ENCODE data around the gene BATF3.
"Not testable (repeated sequence)": the region's sequence is repeated elsewhere in the genome, so short reads cannot be mapped to it uniquely, and the experiment has no call there.

The BATF3 gene, protein sequence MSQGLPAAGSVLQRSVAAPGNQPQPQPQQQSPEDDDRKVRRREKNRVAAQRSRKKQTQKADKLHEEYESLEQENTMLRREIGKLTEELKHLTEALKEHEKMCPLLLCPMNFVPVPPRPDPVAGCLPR

DNA sequence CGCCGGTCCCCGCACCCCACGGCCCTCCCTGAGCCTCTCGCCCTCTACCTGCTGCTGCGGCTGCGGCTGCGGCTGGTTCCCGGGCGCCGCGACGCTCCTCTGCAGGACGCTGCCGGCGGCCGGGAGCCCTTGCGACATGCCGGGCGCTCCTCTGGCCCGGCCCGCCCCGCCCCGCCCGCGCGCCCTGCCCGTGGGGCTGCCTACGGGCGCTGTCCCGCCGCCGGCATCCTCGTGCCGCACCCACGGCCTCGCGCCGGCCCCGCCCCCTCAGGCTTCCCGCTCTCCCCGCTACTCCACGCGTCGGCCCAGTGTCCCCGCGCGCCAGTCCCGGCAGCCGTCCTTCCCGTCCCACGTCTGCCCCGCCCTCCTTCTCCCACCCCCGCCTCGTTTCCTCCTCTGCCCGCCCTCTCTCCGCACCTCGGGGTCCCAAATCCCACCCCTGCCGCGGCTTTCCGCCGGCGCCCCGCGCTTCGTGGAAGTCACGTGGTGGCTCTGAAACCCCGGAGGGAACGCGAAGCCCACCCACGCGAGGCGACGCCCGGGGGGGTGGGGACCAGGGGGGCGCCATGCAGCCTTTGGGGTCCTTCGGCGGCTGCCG is at the start of gene BATF3:
BATF3 (minus strand) TSS at position 216 of the 598 bp plus-strand sequence; CDS start at position 138, 78 bp downstream.
- in situ Hi-C loops (cut with MboI; ENCODE audit: low sequenced_read_pairs), result no loop called here

DNA sequence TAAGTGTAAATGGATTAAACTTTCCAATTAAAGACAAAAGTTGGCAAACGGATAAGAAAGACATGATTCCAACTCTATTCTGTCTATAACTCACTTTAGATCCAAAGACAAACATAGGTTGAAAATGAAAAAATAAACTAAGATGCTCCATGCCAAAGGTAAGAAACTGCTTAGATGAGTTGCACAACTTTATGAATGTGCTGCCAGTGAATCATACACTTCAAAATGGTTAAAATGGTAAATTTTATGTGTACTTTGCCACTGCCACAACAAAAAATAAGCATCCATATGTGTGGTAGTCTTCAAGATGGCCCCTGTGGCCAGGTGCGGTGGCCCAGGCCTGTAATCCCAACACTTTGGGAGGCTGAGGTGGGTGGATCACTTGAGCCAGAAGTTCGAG is 46.9 kb upstream of the BATF3 start:
- in situ Hi-C loops (cut with MboI; ENCODE audit: low sequenced_read_pairs), result no loop called here

DNA sequence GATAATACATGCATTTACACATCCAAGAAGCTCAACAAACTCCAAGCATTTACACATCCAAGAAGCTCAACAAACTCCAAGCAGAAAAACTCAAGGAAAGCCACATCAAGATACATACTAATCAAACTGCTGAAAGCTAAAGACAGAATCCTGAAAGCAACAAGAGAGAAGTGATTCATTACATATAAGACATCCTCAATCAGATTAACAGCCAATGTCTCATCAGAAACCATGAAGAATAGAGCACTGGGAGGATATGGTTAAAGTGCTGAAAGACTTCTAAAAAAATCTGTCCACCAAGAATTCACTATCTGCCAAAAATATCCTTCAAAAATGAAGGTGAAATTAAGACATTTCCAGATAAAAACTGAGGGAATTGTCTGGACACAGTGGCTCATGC is 45.7 kb upstream of the BATF3 start:
- in situ Hi-C loops (cut with MboI; ENCODE audit: low sequenced_read_pairs), result no loop called here

DNA sequence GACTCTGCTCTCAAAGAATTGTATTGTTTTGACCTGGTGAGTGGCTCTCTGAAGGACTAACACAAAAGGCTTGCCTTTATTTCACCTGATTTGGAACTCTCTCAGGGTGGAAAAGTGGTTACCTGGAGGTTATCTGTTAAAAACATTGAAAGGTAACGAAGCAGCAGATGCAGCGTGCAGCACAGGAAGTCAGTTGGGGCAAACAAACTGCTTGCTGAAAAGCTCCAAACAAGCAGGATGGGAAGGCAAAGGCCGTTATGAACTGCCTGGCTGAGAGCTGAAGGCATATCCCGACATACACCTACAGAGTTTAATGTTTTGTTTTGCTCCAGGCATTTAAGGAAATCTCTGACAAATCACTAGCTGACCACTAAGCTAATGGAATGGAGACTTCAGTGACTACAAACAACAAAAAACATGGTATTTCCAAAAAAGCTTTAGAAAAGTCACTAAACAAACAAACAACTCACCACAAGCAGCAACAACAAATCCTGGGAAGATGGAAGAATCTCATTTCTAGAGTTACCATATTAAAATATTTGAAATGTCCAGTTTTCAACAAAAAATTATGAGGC is 44.3 kb upstream of the BATF3 start:
- in situ Hi-C loops (cut with MboI; ENCODE audit: low sequenced_read_pairs), result no loop called here

DNA sequence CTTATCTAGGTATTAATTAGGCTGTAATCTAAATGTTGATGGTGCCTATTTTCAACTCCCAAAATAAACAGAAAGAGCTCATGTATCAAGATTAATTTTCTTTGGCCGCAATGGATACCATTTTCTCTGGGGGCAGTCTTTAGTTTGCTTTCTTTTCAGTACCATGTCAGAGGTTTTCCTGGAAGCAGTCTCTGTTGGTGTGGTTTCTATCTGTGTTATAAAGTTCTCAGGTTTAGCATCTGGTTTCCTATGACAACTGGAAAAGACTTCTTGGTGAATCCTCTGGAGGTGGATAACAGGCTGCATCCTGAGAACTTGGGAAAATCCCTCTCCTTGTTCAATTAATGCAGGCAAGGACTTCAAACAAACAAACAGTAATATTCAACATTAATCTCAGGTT is 38.7 kb upstream of the BATF3 start:
- in situ Hi-C loops (cut with MboI; ENCODE audit: low sequenced_read_pairs), result no loop called here

DNA sequence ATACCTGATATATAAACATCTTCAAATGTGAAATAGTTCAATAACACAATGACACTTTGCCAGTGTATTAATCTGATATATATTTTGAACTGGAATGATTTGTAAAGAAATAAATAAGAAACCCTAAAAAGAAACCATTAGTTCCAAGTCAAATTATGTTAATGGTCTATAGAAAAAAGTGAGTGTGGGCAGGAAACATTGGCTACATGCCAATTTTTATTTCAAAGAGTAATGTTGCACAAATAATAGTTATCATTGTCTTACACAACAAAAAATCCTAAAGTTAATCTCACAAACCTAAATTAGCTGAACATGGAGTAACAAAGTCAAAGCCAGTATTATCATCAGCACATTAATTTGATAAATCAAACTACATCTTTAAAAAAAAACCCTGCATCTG is 37.9 kb upstream of the BATF3 start:
- in situ Hi-C loops (cut with MboI; ENCODE audit: low sequenced_read_pairs), result no loop called here

DNA sequence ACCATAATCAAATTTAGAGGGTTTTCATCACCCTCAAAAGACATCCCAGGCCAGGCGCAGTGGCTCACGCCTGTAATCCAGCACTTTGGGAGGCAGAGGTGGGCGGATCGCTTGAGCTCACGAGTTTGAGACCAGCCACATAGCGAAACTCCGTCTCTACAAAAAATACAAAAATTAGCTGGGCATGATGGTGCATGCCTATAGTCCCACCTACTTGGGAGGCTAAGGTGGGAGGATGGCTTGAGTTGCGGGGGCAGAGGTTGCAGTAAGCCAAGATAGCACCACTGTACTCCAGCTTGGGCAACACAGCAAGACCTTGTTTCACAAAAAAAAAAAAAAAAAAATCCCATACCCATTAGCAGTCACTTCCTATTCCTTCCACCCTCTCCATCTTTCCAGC is 33.5 kb upstream of the BATF3 start:
- in situ Hi-C loops (cut with MboI; ENCODE audit: low sequenced_read_pairs), result no loop called here

DNA sequence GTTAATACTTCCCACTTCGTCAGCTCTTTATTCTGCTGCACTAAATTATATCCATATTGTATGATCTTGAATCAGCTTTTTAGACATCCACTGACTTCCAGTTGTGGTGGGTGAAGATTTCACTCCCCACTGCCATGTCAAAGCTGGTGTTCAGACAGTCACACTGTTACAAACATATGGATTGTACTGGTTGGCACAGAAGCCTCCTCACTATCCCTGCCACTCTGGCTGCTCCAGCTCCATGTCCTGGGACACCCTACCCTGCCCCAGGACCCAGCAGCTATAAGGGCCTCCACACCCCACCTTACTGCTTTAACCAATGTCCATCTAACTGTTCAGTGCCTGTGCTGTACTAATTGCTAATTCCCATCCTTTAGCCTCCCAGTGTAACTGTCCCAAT is 32.0 kb upstream of the BATF3 start:
- in situ Hi-C loops (cut with MboI; ENCODE audit: low sequenced_read_pairs), result no loop called here

DNA sequence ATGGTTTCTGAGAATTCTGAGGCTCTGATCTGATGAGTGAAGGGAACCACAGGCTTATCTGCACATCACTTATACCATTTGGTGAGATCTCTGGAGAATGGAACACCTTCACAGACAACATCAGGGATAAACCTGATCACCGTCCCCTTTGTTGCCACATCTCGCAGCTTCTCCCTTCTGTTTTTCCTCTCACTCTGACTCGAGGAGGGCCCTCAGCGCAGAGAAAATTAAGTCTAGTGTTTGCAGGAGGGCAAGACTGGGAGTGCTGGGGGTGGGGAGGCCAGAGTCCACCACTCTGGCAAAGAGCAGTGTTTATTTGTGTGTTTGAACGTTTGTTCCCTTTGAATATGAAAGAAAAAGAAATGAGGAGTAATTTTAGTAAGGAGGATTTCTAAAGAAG is 29.0 kb upstream of the BATF3 start:
- in situ Hi-C loops (cut with MboI; ENCODE audit: low sequenced_read_pairs), result no loop called here

DNA sequence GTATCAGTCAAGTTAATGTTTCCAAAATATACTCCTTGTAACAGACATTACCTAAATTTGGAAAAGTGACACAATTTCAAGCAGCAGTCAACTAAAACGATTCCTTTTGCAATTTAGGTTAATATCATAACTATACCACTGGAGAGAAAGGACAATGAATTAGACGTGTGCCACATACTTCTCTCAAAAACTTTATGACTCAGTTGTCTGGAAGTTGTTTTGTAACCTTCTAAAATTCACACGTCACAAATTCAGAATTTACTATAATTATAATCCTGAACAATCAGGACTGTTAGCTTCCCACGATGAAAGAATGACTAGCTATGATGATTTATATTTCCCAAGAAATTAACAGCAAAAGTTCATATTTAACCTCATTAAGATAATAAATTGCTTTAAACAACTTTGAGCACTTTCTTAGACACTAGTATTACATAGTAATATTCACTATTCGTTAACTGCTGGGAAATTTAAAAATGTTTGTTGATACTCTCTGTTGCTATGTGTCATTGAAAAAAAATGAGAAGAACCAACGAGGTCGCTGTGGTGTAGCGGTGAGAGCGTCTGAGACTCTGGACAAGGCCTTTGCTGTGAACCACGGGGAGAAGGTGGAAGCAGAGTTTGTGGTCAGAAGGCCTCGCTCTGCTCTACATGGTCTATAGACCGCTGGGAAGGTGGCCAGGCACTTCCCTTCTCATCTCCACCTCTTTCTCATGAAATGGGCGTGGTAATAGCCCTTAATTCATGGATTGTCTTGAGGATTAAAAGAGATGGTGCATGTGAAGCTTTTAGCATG is 27.9 kb upstream of the BATF3 start:
- in situ Hi-C loops (cut with MboI; ENCODE audit: low sequenced_read_pairs), result no loop called here

DNA sequence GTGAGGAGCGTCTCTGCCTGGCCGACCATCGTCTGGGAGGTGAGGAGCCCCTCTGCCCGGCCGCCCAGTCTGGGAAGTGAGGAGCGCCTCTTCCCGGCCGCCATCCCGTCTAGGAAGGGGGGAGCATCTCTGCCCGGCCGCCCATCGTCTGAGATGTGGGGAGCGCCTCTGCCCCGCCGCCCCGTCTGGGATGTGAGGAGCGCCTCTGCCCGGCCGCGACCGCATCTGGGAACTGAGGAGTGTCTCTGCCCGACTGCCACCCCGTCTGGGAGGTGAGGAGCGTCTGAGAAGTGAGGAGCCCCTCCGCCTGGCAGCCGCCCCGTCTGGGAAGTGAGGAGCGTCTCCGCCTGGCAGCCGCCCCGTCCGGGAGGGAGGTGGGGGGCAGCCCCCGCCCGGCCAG is 25.0 kb upstream of the BATF3 start:
- in situ Hi-C loops (cut with MboI; ENCODE audit: low sequenced_read_pairs), result not testable (repeated sequence)

DNA sequence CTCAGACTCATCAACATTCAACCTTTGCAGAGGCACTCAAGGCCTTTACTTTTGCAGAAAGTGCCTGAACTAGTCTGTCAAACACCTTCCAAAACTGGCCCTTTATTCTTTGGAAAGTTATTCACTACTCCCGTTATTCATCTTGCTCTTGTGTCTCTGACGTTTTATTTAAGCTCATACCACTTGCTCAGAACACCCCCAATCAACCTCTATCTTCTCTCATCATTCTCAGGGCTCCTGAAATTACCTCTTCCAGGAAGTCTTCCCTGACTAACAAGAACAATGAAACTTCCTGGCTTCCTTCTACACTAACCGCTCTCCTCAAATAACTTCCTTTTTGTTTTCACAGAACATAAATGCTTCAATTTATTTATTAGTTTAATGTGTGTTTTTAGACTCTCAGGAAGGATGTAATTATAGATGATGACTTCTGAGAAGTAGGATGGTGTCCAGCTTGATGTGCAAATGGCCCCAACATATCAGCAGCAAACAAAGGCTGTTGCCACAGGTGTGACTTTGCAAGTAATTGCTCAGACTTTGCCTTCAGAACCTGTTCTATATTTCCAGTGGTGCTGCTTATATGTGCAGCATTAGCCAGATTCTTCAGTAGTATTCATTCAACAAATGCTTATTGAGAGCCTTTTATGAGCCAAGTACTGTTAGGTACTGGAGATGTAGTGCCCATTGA is 22.8 kb upstream of the BATF3 start:
- in situ Hi-C loops (cut with MboI; ENCODE audit: low sequenced_read_pairs), result no loop called here

DNA sequence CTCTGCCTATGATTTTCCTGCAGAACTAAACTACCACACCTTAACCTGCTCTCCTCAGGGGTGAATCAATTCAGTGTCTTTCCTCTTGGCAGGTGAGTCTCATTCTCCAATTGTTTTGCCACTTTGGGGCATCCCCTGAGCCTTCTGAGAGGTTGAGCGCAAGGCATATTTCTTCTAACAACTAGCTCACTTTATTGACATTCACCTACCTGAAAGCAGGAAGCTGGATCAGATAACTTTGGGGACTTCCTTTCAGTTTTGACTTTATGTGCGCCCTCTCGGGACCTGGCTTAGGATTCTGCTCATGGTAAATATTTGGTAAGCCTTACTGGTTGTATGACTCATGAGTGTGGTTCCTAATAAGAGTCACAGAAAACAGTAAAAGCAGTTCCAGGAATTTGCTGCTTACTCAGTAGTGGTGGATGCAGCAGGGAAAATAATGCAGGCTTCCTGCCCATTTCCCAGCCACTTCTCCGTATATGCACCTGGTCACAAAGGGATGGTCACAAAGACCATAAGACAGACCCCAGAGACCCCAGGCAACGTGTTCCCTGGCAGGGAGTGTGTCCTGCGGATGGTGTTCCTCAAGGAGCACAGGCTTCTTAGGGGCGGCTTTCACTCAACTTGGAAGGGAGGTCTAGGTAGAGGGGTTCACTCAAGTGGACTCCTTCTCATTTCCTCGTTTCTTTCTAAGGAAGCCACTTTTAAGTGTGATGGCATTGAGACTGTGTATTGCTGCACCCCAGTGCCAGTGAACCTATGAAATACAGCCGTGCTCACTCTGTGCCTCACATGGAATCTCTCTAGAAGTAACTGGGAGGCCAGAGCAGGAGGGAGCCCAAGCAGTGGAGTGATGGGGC is 22.0 kb upstream of the BATF3 start:
- in situ Hi-C loops (cut with MboI; ENCODE audit: low sequenced_read_pairs), result no loop called here

DNA sequence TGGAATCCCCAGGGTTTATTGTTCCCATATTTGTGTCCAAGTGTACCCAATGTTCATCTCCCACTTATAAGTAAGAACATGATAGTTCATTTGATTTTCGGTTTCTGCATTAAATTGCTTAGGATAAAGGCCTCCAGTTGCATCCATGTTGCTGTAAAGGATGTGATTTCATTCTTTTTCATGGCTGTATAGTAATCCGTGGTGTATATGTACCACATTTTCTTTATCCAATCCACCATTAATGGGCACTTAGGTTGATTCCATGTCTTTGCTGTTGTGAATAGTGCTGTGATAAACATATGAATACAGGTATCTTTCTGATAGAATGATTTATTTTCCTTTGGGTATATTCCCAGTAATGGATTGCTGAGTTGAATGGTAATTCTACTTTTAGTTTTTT is 20.0 kb upstream of the BATF3 start:
- in situ Hi-C loops (cut with MboI; ENCODE audit: low sequenced_read_pairs), result no loop called here

DNA sequence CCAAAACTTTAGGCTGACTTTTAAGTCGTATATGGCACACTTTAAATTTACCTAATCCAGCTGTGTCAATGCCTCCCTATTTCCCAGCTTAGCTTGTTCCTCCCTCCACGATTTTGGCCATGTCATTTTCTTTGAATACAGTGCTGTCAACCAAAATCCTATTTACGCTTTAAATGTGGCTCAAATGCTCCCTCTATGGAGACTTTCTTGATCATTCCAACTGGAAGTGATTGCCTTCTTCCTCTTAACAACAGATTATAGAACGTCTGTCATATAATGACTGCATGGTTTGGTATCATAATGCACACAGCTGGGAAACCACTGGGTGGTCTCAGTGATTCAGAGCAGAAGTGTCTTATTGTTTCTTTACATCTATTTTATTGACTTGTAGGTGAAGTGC is 18.9 kb upstream of the BATF3 start:
- in situ Hi-C loops (cut with MboI; ENCODE audit: low sequenced_read_pairs), result no loop called here

DNA sequence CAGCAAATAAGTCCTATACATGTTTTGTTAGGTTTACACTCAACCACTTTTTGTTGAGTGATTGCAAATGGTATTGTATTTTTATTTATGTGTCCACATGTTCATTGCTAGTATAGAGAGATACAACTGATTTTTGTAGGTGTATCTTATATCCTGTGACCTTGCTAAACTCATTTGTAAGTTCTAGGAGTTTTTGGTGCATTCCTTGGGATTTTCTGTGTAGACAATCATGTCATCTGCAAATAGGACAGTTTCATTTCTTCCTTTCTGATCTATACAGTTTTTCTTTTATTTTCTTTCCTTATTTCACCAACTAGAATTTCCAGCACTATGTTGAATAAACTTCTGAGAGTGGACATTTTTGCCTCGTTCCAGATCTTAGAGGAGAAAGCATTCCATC is 16.5 kb upstream of the BATF3 start:
- in situ Hi-C loops (cut with MboI; ENCODE audit: low sequenced_read_pairs), result no loop called here

DNA sequence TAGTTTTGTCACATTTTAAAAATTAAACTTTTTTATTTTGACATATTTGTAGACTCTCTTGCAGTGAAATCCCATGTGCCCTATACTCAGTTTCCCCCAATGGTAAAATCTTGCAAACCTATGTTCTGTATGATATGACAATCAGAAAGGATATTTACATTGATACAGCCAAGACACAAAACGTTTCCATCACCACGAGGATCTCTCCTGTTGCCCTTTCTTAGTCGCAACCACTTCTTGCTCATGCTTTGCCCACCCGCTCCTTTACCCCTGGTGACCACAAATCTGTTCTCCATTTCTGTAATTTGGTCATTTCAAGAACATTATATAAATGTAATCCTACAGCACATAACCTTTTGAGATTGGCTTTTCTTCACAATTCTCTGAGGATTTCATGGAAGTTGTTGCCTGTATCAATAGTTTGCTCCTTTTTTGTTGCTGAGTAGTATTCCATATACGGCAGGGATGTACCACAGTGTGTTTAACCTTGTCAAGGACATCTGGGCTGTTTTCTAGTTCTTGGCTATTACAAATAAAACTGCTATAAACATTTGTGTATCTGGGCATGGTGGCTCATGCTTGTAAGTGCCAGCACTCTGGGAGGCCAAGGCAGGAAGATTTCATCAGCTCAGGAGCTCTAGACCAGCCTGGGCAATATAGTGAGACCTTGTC is 14.0 kb upstream of the BATF3 start:
- in situ Hi-C loops (cut with MboI; ENCODE audit: low sequenced_read_pairs), result no loop called here

DNA sequence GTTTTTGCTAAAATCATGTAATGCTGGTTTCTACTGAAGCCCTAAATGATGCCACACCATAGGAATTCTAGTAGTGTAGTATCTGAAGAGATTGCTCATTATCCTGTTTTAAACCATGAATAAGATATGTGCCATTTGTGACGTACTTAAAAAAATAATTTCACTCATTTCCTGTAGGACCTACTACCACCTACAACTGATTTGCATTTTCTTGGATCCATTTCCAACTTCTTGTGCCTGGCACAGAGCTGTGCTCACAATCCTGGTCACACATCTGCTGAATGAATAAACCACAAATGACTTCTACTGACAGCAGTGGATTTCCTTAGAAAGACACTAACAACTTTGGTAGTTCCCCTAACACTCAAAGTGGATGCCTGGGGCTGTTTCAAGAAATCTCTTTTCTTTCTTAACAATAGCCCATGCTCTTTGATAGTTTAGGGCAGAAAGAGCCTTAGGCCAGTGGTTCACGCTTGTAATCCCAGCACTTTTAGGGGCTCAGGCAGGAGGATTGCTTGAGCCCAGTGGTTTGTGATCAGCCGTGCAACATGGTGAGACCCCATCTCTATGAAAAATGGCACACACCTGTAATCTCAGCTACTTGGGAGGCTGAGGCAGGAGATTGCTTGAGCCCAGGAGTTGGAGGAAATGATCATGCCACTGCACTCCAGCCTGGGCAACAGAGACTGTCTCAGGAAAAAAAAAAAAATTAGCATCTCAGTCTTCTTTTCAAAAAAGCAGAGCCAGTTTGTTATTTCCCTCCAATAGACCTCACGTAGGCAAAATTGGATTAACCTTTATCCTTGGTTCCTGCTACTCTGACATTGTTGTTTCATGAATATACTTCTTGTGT is 13.0 kb upstream of the BATF3 start:
- in situ Hi-C loops (cut with MboI; ENCODE audit: low sequenced_read_pairs), result no loop called here

DNA sequence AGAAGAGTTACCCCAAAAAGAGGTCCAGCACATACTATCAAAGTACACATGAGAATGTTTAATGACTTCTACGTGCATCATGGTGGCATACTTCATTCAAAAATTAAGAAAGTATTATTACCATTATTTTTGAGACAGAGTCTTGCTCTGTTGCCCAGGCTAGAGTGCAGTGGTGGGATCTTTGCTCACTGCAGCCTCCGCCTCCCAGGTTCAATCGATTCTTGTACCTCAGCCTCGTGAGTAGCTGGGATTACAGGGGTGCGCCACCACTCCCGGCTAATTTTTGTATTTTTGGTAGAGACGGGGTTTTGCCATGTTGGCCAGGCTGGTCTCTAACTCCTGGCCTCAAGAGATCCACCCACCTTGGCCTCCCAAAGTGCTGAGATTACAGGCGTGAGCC is 12.3 kb upstream of the BATF3 start:
- in situ Hi-C loops (cut with MboI; ENCODE audit: low sequenced_read_pairs), result not testable (repeated sequence)

Data from hTERT RPE-1 (cell line).